Measurements from ENCODE around the gene CYTIP.

Gene CYTIP

GRCh38 chr2:157469726-157470125, 25.8 kb upstream of the CYTIP start:
- TF ChIP-seq, protein P1, sequence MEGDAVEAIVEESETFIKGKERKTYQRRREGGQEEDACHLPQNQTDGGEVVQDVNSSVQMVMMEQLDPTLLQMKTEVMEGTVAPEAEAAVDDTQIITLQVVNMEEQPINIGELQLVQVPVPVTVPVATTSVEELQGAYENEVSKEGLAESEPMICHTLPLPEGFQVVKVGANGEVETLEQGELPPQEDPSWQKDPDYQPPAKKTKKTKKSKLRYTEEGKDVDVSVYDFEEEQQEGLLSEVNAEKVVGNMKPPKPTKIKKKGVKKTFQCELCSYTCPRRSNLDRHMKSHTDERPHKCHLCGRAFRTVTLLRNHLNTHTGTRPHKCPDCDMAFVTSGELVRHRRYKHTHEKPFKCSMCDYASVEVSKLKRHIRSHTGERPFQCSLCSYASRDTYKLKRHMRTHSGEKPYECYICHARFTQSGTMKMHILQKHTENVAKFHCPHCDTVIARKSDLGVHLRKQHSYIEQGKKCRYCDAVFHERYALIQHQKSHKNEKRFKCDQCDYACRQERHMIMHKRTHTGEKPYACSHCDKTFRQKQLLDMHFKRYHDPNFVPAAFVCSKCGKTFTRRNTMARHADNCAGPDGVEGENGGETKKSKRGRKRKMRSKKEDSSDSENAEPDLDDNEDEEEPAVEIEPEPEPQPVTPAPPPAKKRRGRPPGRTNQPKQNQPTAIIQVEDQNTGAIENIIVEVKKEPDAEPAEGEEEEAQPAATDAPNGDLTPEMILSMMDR (IDR thresholded peaks at IDR 0.05; ENCODE audit: low read depth, low read length), result no peak
- Histone ChIP-seq H3K9me3 (ENCODE audit: severe bottlenecking) (no peaks in the 10 kb centered on the region), H3K4me3 (ENCODE audit: low read depth, low read length) (no peak overlapping the region), H3K36me3 (no peaks in the 10 kb centered on the region), H3K27ac (no peak overlapping the region), H3K27me3 (ENCODE audit: insufficient read depth, low read depth, severe bottlenecking) (no peaks in the 10 kb centered on the region)
- no peak for DNase-seq

DNA sequence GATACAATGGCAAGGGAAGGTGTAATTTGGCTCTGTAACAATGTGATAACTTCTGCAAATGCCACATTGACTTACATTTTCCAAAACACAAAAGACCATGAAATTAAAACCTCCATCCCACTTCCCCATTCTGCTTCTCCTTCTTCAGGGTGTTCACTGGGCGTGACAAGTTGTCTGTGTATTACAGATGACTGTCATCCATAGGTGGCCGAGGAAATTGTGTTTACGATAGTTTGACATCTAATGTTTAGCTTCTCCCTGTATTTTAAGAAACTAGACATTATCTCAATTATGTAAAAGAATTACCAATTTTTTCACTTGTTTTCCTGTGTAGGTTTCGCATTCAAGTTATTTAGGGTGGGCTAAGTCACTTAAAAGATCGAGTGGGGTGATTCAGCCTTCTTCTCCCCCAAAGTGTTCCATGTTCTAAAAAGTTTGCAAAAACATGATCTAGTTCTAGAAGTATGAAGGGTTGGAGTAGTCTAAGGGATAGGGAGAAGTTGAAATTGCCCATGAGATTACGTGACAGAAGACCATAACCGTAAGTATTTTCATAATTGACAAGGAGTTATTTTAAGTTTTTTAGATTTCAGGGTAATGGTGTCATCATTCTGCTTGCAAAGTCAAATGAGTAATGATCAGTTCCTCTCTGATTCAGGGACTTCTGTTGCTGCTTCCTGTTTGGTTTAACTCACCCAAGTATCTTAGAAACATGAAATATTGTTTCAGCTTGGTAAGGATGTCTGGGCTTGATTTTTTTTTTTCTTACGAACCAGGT, 25.2 kb upstream of the CYTIP start:
- H3K27ac ChIP-seq, result no peak overlapping the region

DNA sequence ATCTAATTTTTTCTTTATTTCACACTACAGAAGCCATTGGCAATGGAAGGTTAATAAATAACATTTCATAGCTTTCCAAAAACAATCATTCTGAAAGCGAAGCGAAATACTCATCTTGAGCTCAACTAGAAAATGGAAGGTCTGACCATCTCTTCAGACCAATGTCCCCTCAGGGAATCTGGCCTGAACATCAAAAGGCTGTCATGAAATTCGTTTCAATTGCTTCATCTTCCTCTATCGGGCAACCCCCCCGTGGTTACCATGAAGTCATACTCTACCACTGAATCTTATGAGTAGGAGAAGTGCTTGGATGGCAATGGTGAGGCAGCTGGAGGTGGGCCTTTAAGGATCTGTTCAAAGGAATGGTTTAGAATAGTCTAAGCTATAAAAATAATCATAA, 22.9 kb upstream of the CYTIP start:
- TF ChIP-seq, protein P1 (IDR thresholded peaks at IDR 0.05; ENCODE audit: low read depth, low read length), result no peak
- Histone ChIP-seq H3K4me3 (ENCODE audit: low read depth, low read length) (no peak overlapping the region), H3K27ac (no peak overlapping the region), H3K36me3 (no peaks in the 10 kb centered on the region), H3K27me3 (ENCODE audit: insufficient read depth, low read depth, severe bottlenecking) (no peaks in the 10 kb centered on the region), H3K9me3 (ENCODE audit: severe bottlenecking) (no peaks in the 10 kb centered on the region)
- no peak for DNase-seq

More for the DNA sequence above, 25.2 kb upstream of the CYTIP start:
- TF ChIP-seq, protein P1 (IDR thresholded peaks at IDR 0.05; ENCODE audit: low read depth, low read length), result no peak
- DNase-seq, result no peak
- Histone ChIP-seq H3K36me3 (no peaks in the 10 kb centered on the region), H3K9me3 (ENCODE audit: severe bottlenecking) (no peaks in the 10 kb centered on the region), H3K4me3 (ENCODE audit: low read depth, low read length) (no peak overlapping the region), H3K27me3 (ENCODE audit: insufficient read depth, low read depth, severe bottlenecking) (no peaks in the 10 kb centered on the region)

GRCh38 chr2:157465554-157465953, 21.7 kb upstream of the CYTIP start:
- H3K27ac ChIP-seq, result no peak overlapping the region
- H3K27me3 ChIP-seq (ENCODE audit: insufficient read depth, low read depth, severe bottlenecking), result no peaks in the 10 kb centered on the region
- TF ChIP-seq, protein P1 (IDR thresholded peaks at IDR 0.05; ENCODE audit: low read depth, low read length), result no peak
- no peaks in the 10 kb centered on the region for H3K9me3 ChIP-seq (ENCODE audit: severe bottlenecking)
- no peak overlapping the region for H3K4me3 ChIP-seq (ENCODE audit: low read depth, low read length)
- DNase-seq, result no peak
- H3K36me3 ChIP-seq, result no peaks in the 10 kb centered on the region

DNA sequence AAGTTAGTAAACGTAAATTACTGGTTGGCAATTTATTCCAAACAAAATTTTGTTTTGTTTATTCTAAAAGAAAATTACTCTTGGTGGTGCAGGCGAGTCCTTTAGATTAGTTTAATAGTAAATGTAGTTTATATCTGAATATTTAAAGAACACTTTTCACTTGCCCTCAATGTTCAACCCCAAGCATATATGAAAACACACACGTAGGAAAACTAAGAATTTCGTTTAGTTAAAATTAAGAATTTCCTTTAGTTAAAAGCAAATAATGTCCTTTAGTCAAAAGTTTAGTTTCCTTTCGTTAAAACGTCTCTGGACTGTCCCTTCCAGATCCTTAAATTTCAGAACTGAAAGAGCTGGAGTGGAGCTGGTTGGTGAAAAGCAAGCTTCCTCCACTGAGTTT, 19.1 kb upstream of the CYTIP start:
- TF ChIP-seq, protein P1 (IDR thresholded peaks at IDR 0.05; ENCODE audit: low read depth, low read length), result no peak
- Histone ChIP-seq H3K27me3 (ENCODE audit: insufficient read depth, low read depth, severe bottlenecking) (no peaks in the 10 kb centered on the region), H3K4me3 (ENCODE audit: low read depth, low read length) (no peak overlapping the region), H3K27ac (no peak overlapping the region), H3K9me3 (ENCODE audit: severe bottlenecking) (no peaks in the 10 kb centered on the region), H3K36me3 (no peaks in the 10 kb centered on the region)
- no peak for DNase-seq

DNA sequence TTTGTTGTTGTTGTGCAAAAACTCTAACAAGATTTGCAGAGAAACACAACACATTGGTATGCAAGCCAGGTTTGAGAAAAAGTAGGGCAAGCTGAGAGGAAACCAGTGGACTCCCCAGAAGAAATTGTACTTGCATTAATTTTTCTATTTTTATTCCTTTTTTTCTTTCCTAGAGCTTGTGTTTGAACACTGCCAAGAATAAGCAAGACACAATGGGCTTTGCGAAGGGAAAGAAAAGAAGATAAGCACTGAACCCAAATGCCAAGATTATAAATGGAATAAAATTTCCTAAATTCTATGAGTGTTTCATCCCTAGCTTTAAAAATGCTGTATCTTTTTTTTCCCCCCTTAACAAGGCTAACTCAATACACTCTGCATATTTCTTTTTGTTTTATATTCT, 17.0 kb upstream of the CYTIP start:
- H3K36me3 ChIP-seq, result no peaks in the 10 kb centered on the region
- no peak overlapping the region for H3K27ac ChIP-seq
- H3K27me3 ChIP-seq (ENCODE audit: insufficient read depth, low read depth, severe bottlenecking), result no peaks in the 10 kb centered on the region
- DNase-seq, result no peak
- no peak overlapping the region for H3K4me3 ChIP-seq (ENCODE audit: low read depth, low read length)
- no peaks in the 10 kb centered on the region for H3K9me3 ChIP-seq (ENCODE audit: severe bottlenecking)
- TF ChIP-seq, protein P1 (IDR thresholded peaks at IDR 0.05; ENCODE audit: low read depth, low read length), result no peak

Data from WERI-Rb-1 (cell line).